ENCODE data around the gene TSHZ2. TPM values are rescaled to one million over a fixed set of nuclear protein-coding genes. Genes with fewer than 3 reads are reported as not detected.

The TSHZ2 gene
- total RNA-seq, 4 donors from 2014 or later: 1.9 to 12.9 (median 5.0) TPM

DNA sequence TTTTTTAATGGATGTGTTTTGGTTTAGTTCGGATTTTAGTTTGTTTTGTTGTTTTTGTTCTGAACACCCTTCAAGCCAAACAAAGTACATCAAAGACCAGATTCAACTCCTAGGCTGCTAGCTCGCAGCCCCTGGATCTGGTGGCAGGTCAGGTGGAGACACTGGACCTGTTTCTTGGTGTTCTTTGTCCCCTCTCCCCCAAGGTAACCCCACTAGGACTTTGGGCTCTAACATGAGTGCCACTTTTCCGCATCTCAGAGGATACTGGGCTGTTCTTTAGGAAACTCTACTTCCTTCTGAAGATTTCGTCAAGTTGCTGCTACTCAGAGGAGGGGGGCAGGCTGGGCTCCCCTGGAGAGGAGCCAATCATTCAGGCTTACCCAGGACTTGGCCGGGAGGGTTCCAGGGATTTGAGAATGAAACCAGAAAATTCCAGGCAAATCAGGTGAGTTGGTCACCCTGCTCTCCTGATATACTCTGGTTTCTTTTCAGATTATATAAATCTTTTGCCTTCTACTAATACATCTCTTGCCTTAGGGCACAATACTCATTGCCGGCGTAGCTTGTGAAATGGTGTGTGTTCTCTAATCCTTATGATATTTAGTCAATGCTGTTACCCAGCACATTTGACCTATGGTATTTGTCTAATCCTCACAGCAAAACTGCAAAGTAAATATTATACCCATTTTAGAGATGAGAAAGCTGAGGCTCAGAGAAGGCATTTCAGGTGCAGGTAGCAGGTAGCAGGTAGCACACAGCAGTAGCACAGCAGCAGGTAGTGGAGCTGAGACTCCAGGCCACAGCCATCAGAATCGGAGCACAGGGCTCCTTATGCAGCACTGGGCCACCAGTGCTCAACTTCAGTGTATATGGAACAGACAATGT is 291.6 kb downstream of the TSHZ2 start:
- 81 to 100% methylated on average over 3 to 8 of the region's 8 CpGs for WGBS, 2 donors (ENCODE audit: low coverage in 1 of 2)
- TF ChIP-seq, protein P1, sequence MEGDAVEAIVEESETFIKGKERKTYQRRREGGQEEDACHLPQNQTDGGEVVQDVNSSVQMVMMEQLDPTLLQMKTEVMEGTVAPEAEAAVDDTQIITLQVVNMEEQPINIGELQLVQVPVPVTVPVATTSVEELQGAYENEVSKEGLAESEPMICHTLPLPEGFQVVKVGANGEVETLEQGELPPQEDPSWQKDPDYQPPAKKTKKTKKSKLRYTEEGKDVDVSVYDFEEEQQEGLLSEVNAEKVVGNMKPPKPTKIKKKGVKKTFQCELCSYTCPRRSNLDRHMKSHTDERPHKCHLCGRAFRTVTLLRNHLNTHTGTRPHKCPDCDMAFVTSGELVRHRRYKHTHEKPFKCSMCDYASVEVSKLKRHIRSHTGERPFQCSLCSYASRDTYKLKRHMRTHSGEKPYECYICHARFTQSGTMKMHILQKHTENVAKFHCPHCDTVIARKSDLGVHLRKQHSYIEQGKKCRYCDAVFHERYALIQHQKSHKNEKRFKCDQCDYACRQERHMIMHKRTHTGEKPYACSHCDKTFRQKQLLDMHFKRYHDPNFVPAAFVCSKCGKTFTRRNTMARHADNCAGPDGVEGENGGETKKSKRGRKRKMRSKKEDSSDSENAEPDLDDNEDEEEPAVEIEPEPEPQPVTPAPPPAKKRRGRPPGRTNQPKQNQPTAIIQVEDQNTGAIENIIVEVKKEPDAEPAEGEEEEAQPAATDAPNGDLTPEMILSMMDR (IDR thresholded peaks at IDR 0.05): no peak
- TF ChIP-seq POLR2AphosphoS5 (IDR thresholded peaks at IDR 0.05) (no peak), EP300 (IDR thresholded peaks at IDR 0.05; ENCODE audit: low read depth) (no peak), POLR2A (IDR thresholded peaks at IDR 0.05) (no peak)
- no peaks in the 10 kb centered on the region for H3K9me3 ChIP-seq
- intact Hi-C loops (cut with DNase I; ENCODE audit: low total_unique reads) (no loop called here), in situ Hi-C loops (cut with MboI; ENCODE audit: low pct_ligation_motif_present in 1 of 4, low pct_unique_long_range_greater_than_20kb in 1 of 4, low sequenced_read_pairs in 3 of 4) (no loop called here)
- H3K36me3 ChIP-seq: no peaks in the 10 kb centered on the region
- H3K27me3 ChIP-seq: peaks cover 5% of the 10 kb centered on the region
- no peak overlapping the region for H3K4me3 ChIP-seq
- no peak for DNase-seq
- no peaks in the 10 kb centered on the region for H3K4me1 ChIP-seq
- no peak overlapping the region for H3K27ac ChIP-seq

DNA sequence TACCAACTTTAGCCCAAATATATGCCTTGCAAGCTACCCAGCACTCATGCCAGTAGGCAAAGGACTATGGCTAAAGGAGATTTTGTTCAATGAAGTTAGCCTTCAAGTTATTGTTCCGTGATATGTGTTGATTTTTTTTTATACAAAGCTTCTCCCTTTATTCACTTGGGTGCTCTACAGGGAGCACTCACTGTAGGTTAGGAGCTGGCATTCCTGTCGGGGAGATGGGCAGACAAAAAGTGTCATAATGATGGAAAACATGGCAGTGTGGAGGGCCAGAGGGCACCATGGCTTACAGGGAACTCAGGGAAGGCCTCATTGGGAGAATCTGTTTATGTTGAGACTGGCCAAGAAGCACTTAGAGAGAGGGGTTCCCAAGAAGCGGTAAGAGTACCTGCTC is 292.4 kb downstream of the TSHZ2 start:
- TF ChIP-seq, protein P1 (IDR thresholded peaks at IDR 0.05): no peak
- TF ChIP-seq POLR2AphosphoS5 (IDR thresholded peaks at IDR 0.05): no peak
- no peak for TF ChIP-seq POLR2A (IDR thresholded peaks at IDR 0.05)
- no peak for TF ChIP-seq EP300 (IDR thresholded peaks at IDR 0.05; ENCODE audit: low read depth)
- no peak for DNase-seq
- Histone ChIP-seq H3K4me3 (no peak overlapping the region), H3K36me3 (no peaks in the 10 kb centered on the region), H3K4me1 (no peaks in the 10 kb centered on the region), H3K9me3 (no peaks in the 10 kb centered on the region), H3K27ac (no peak overlapping the region), H3K27me3 (peaks cover 5% of the 10 kb centered on the region)
- in situ Hi-C loops (cut with MboI; ENCODE audit: low pct_ligation_motif_present in 1 of 4, low pct_unique_long_range_greater_than_20kb in 1 of 4, low sequenced_read_pairs in 3 of 4): no loop called here
- intact Hi-C loops (cut with DNase I; ENCODE audit: low total_unique reads): no loop called here
- WGBS, 2 donors (ENCODE audit: low coverage in 1 of 2): 91 to 100% methylated on average over 2 to 3 of the region's 3 CpGs

DNA sequence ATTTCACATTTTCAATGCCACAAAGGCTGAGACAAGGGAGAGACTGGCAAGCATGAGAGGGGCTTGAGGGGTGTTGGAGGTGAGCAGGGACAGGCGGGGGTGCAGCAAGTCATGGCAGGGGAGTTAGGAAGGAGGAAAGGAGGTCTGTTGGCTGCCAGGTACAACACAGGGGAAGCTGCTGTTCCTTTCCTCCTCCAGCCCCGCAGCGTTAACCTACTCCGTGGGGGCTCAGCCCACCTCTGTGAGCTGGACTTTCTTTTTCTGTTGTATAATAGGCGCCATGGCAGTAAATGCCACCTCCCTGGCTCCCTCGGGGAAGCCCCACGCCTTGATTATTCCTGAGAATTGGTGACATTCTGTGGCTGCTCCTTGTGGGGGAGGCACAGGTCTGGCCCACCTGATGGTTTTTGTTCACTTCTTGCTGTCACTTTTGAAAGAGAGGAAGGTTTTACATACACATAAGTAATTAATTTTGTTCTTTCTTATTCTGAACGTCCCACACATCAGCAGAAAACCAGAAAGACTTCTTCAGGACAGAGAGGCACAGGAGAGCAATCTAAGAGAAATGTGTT is 293.2 kb downstream of the TSHZ2 start:
- in situ Hi-C loops (cut with MboI; ENCODE audit: low pct_ligation_motif_present in 1 of 4, low pct_unique_long_range_greater_than_20kb in 1 of 4, low sequenced_read_pairs in 3 of 4) (no loop called here), intact Hi-C loops (cut with DNase I; ENCODE audit: low total_unique reads) (no loop called here)
- TF ChIP-seq POLR2A (IDR thresholded peaks at IDR 0.05): no peak
- no peak for TF ChIP-seq EP300 (IDR thresholded peaks at IDR 0.05; ENCODE audit: low read depth)
- TF ChIP-seq, protein P1 (IDR thresholded peaks at IDR 0.05): no peak
- TF ChIP-seq POLR2AphosphoS5 (IDR thresholded peaks at IDR 0.05): no peak
- Histone ChIP-seq H3K27me3 (peaks cover 5% of the 10 kb centered on the region), H3K9me3 (no peaks in the 10 kb centered on the region), H3K27ac (no peak overlapping the region), H3K36me3 (no peaks in the 10 kb centered on the region), H3K4me3 (no peak overlapping the region), H3K4me1 (no peaks in the 10 kb centered on the region)
- WGBS, 2 donors (ENCODE audit: low coverage in 1 of 2): 71% methylated on average over 6 of the region's 8 CpGs; no CpG with 5 or more reads in 1 of the 2 donors
- no peak for DNase-seq

DNA sequence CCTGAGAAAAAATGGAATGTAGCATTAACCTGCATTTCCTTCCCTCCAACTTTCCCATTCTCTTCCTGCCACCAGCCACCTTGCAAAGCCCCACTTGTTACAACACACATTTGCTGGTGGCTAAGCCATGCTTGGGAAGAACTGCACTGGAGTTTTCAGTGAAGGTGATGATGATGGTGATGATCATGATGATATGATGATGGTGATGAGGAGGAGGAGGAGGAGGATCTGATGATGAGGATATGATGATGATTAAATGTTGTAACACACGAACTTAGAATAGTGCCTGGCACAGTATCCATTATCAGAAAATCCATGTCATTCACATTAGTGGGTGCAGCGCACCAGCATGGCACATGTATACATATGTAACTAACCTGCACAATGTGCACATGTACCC is 297.2 kb downstream of the TSHZ2 start:
- 69 to 96% methylated on average over 2 of the region's 2 CpGs for WGBS, 2 donors (ENCODE audit: low coverage in 1 of 2)
- in situ Hi-C loops (cut with MboI; ENCODE audit: low pct_ligation_motif_present in 1 of 4, low pct_unique_long_range_greater_than_20kb in 1 of 4, low sequenced_read_pairs in 3 of 4): no loop called here

More for the DNA sequence above, 297.2 kb downstream of the TSHZ2 start:
- no peak for DNase-seq
- intact Hi-C loops (cut with DNase I; ENCODE audit: low total_unique reads): no loop called here
- Histone ChIP-seq H3K36me3 (no peaks in the 10 kb centered on the region), H3K4me1 (no peaks in the 10 kb centered on the region), H3K4me3 (no peak overlapping the region), H3K9me3 (no peaks in the 10 kb centered on the region), H3K27ac (no peak overlapping the region), H3K27me3 (no peaks in the 10 kb centered on the region)
- TF ChIP-seq POLR2A (IDR thresholded peaks at IDR 0.05) (no peak), POLR2AphosphoS5 (IDR thresholded peaks at IDR 0.05) (no peak), EP300 (IDR thresholded peaks at IDR 0.05; ENCODE audit: low read depth) (no peak)
- TF ChIP-seq, protein P1 (IDR thresholded peaks at IDR 0.05): no peak
